Right atrium auricular region (tissue), 2 donors: ENCODE results near the gene JMJD8. TPM values are rescaled to one million over a fixed set of nuclear protein-coding genes. Genes with fewer than 3 reads are reported as not detected.

Experiments used
- DNase-seq: peaks from one replicate; pipeline ENCODE4 v3.0.0-alpha.2; 2019; ENCODE audit warnings: low spot score
- H3K27ac ChIP-seq, 2 donors: fragments of 200-600 bp; sonication (generic); 1 replicate in 1 of 2; 2 replicates in 1 of 2; pipeline ENCODE4 v1.5.1; 2016 to 2019
- H3K27me3 ChIP-seq, 2 donors: fragments of 200-600 bp; sonication (generic); one replicate each; pipeline versions ENCODE4 v1.5.1 to v1.6.0; 2017 to 2019
- H3K36me3 ChIP-seq: fragments of 200-600 bp; sonication (generic); one replicate; pipeline ENCODE4 v1.5.1; 2016
- H3K4me1 ChIP-seq, 2 donors: fragments of 200-600 bp; sonication (generic); one replicate each; pipeline versions ENCODE4 v1.5.1 to v1.6.0; 2017 to 2019
- H3K4me3 ChIP-seq, 2 donors: fragments of 200-600 bp; sonication (generic); 1 replicate in 1 of 2; 2 replicates in 1 of 2; pipeline ENCODE4 v1.5.1; 2017 to 2019; ENCODE audit warnings: mild to moderate bottlenecking in 1 of 2, moderate library complexity in 1 of 2
- H3K9me3 ChIP-seq, 2 donors: fragments of 200-600 bp; sonication (generic); one replicate each; pipeline ENCODE4 v1.5.1; 2019
- total RNA-seq, 2 donors: library from RNA; depleted of rRNA; stranded (reverse); fragments of >200 nt; gene quantifications; one replicate each; pipeline ENCODE4 v1.1.0, GENCODE V29; 2016
- TF ChIP-seq, protein P1 (sequence below), 2 donors: fragments of 200-600 bp; sonication (generic); IDR thresholded peaks; one replicate each; pipeline ENCODE4 v1.5.1; 2019; ENCODE audit warnings: antibody characterized with exemption in 2 of 2

The JMJD8 gene
- total RNA-seq, 2 donors from 2014 or later = 76.4 to 82.1 TPM

DNA sequence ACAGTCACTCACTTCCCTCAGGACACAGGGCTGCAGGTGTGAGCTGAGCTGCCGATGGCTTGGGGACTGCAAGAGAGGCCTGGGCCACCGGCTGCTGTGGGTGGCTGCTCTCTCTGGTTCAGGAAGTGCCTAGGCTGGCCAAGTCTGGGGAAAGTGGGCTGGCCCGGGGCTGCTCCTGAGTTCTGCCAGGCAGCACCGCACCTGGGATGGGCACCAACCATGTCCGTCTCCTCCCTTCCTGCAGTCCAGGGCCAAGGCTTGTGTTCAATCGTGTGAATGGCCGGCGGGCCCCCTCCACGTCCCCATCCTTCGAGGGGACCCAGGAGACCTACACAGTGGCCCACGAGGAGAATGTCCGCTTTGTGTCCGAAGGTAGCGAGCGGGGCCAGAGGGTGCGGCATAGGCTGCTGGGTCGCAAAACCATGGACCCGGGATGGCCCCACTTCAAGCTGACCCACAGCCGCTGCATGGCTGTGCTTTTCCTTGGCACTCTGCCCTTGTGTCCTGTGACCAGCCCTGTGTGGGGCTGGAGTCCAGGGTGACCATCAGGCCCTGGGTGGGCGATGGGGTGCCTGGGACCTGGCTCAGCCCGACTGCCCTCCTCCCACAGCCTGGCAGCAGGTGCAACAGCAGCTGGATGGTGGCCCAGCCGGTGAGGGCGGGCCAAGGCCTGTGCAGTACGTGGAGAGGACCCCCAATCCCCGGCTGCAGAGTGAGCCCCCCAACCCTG is 36.8 kb downstream of the JMJD8 start:
- DNase-seq = no peak
- H3K27me3 ChIP-seq = no peaks in the 10 kb centered on the region
- H3K4me3 ChIP-seq = no peak overlapping the region
- H3K4me1 ChIP-seq = peaks cover 0 to 70% of the 10 kb centered on the region in 2 donors
- TF ChIP-seq, protein P1, sequence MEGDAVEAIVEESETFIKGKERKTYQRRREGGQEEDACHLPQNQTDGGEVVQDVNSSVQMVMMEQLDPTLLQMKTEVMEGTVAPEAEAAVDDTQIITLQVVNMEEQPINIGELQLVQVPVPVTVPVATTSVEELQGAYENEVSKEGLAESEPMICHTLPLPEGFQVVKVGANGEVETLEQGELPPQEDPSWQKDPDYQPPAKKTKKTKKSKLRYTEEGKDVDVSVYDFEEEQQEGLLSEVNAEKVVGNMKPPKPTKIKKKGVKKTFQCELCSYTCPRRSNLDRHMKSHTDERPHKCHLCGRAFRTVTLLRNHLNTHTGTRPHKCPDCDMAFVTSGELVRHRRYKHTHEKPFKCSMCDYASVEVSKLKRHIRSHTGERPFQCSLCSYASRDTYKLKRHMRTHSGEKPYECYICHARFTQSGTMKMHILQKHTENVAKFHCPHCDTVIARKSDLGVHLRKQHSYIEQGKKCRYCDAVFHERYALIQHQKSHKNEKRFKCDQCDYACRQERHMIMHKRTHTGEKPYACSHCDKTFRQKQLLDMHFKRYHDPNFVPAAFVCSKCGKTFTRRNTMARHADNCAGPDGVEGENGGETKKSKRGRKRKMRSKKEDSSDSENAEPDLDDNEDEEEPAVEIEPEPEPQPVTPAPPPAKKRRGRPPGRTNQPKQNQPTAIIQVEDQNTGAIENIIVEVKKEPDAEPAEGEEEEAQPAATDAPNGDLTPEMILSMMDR (IDR thresholded peaks at IDR 0.05) = no peak
- H3K27ac ChIP-seq = peak overlapping the region; percentile 88 to 92
- no peaks in the 10 kb centered on the region for H3K36me3 ChIP-seq
- no peaks in the 10 kb centered on the region for H3K9me3 ChIP-seq

DNA sequence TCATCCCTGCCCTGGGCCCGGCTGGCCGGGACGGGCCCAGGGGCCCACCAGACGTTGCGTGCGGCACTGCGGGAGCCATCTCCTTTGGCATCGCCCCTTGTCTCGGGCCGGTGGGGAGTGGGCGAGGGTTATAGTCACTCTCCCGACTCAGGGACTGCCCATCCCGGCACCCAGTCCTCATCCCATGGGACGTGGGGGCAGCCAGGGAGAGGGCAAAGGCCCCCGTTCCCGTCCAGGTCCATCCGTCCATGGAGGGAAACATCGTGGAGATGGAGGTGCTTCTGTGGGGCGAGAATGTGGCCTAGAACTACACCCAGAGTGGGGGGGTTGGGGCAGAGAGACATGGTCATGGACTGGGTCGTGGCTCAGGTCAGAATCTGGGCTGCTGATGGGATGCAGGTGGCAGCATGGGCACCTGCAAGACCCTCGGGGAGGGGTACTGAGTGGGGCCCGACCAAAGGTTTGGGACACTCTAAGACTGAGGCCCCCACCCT is 37.4 kb downstream of the JMJD8 start:
- TF ChIP-seq, protein P1 (IDR thresholded peaks at IDR 0.05) = no peak
- H3K27me3 ChIP-seq = no peaks in the 10 kb centered on the region
- H3K4me3 ChIP-seq = peak overlapping the region in 1 of 2 donors; percentile 2
- peak overlapping the region; percentile 44 to 92 for H3K27ac ChIP-seq
- DNase-seq = no peak
- H3K4me1 ChIP-seq = peaks cover 0 to 70% of the 10 kb centered on the region in 2 donors
- no peaks in the 10 kb centered on the region for H3K9me3 ChIP-seq
- no peaks in the 10 kb centered on the region for H3K36me3 ChIP-seq

DNA sequence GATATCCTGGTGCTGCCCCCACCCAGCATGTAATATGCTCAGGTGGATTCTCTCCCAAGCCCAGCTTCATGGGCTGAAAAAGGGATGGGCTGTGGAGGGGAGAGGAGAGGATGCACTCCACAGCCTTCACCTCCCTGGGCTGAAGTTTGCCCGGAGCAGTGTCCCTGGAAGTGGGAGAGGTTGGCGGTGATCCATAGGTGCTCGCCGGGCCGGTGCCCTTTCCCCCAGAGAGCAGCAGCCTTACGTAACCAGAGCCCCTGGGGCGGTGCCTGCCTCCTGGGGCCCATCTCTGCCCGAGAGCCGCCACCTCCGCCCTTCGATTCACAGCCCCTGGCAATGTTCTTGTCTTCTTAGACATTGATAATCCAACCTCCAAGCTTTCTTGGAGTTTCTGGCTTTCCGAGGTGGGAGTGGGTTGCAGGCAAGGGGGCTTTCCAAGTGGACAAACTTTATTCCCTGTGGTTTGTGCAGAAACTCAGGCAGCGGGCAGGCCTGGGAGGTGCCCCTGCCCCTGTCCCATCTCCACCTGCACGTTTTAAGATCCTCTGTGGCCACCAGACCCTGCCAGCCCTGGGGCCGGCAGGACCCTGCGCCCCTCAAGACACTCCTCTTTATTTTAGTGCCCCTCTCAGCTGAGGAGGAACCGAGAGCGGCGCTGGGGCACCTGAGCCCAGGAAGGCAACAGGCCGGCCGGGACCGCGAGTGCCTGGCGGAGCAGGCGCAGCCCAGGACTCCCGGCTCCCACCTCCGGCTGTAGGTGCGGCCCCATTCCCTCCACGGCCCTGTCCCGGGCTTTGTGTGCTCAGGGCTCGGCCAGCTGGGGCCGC is 38.1 kb downstream of the JMJD8 start:
- DNase-seq = no peak
- peak overlapping the region; percentile 44 to 92 for H3K27ac ChIP-seq
- peaks cover 0 to 75% of the 10 kb centered on the region in 2 donors for H3K4me1 ChIP-seq
- H3K9me3 ChIP-seq = no peaks in the 10 kb centered on the region
- TF ChIP-seq, protein P1 (IDR thresholded peaks at IDR 0.05) = no peak
- H3K36me3 ChIP-seq = no peaks in the 10 kb centered on the region
- peak overlapping the region; percentile 2 to 21 for H3K4me3 ChIP-seq
- H3K27me3 ChIP-seq = no peaks in the 10 kb centered on the region

DNA sequence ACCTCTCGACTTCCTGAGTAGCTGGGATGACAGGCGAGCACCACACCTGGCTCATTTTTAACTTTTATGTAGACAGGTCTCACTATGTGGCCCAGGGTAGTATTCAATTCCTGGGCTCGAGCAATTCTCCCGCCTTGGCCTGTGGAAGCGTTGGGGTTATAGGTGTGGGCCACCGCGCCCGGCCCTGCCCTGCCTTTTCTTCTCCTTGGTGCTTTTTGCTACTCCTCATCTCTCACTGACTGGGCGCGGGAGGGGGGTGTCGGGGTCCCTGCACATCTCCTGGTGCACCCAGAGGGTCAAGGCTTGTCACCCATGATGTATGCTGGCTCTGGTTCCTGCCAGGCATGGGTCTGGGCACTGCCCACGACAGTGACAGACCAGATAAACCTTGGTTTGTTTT is 39.6 kb downstream of the JMJD8 start:
- peaks cover 0 to 68% of the 10 kb centered on the region in 2 donors for H3K4me1 ChIP-seq
- no peak for DNase-seq
- H3K9me3 ChIP-seq = no peaks in the 10 kb centered on the region
- H3K27ac ChIP-seq = no peak overlapping the region
- TF ChIP-seq, protein P1 (IDR thresholded peaks at IDR 0.05) = no peak
- no peak overlapping the region for H3K4me3 ChIP-seq
- no peaks in the 10 kb centered on the region for H3K27me3 ChIP-seq
- no peaks in the 10 kb centered on the region for H3K36me3 ChIP-seq

DNA sequence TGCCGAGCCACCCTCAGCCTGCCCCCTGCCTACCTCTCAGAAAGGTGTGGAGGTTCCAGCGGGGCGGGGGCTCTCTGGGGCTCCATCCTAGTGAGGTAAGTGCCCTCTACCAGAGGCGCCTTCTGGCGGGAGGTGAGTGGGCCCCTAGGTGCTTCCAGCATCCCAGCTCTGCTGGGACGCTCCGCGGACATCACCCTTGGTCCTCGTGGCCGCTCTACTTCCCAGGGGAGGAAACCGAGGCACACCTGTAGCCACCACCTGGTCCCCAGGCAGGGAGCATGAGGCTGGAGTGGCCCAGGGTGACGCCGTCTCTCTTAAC is 41.1 kb downstream of the JMJD8 start:
- Histone ChIP-seq H3K4me3 (peak overlapping the region; percentile 74 to 78), H3K9me3 (no peaks in the 10 kb centered on the region), H3K27me3 (no peaks in the 10 kb centered on the region), H3K4me1 (peaks cover 0 to 61% of the 10 kb centered on the region in 2 donors), H3K27ac (peak overlapping the region; percentile 86 to 93), H3K36me3 (no peaks in the 10 kb centered on the region)
- DNase-seq = no peak
- TF ChIP-seq, protein P1 (IDR thresholded peaks at IDR 0.05) = no peak
